Neuronal stem cell (in vitro differentiated cells): ENCODE data around the gene DLGAP4.

Source experiments
- DNase-seq: peaks from one replicate; pipeline ENCODE4 v3.0.0-alpha.2; 2013; ENCODE audit warnings: low spot score
- H2AFZ ChIP-seq: one replicate; pipeline ENCODE4 v1.6.1; 2013; ENCODE audit warnings: mild to moderate bottlenecking, low read length, inconsistent platforms
- H2AK5ac ChIP-seq: 2 replicates; pipeline ENCODE4 v1.6.1; 2013; ENCODE audit warnings: low read depth, mild to moderate bottlenecking, inconsistent platforms, low read length, moderate library complexity, mixed read lengths
- H2BK120ac ChIP-seq: 2 replicates; pipeline ENCODE4 v1.6.1; 2013; ENCODE audit warnings: low read depth, mild to moderate bottlenecking, inconsistent platforms, low read length, moderate library complexity, mixed read lengths
- H2BK12ac ChIP-seq: one replicate; pipeline ENCODE4 v1.6.1; 2013; ENCODE audit warnings: low read length, inconsistent platforms
- H2BK15ac ChIP-seq: 2 replicates; pipeline ENCODE4 v1.6.1; 2013; ENCODE audit warnings: mild to moderate bottlenecking, low read length, inconsistent platforms, mixed read lengths
- H2BK5ac ChIP-seq: one replicate; pipeline ENCODE4 v1.6.1; 2013; ENCODE audit warnings: inconsistent platforms, mild to moderate bottlenecking, low read length, moderate library complexity
- H3K14ac ChIP-seq: one replicate; pipeline ENCODE4 v1.6.1; 2013; ENCODE audit warnings: low read length, inconsistent platforms
- H3K18ac ChIP-seq: 2 replicates; pipeline ENCODE4 v1.6.1; 2013; ENCODE audit warnings: low read length, inconsistent platforms
- H3K23ac ChIP-seq: 2 replicates; pipeline ENCODE4 v1.6.1; 2013; ENCODE audit warnings: low read depth, mild to moderate bottlenecking, mixed read lengths, low read length, inconsistent platforms; ENCODE audit not compliant: poor library complexity
- H3K27ac ChIP-seq: replicated peaks from 3 replicates; pipeline ENCODE4 v1.5.1; 2013; ENCODE audit warnings: low read length, inconsistent platforms
- H3K27me3 ChIP-seq, 3 experiments: 2 replicates each; pipeline ENCODE4 v1.6.1; 2013; ENCODE audit warnings: low read length in 3 of 3, mild to moderate bottlenecking in 2 of 3, inconsistent platforms in 1 of 3, low read depth in 1 of 3, mixed read lengths in 1 of 3, moderate library complexity in 1 of 3; ENCODE audit not compliant: control insufficient read depth in 3 of 3, insufficient read depth in 3 of 3
- H3K36me3 ChIP-seq, 2 donors: replicated peaks in 1 of 2; 2 replicates each; pipeline ENCODE4 v1.6.1; 2013; ENCODE audit warnings: low read length in 2 of 2; ENCODE audit not compliant: control insufficient read depth in 2 of 2, insufficient read depth in 2 of 2
- H3K4ac ChIP-seq: 2 replicates; pipeline ENCODE4 v1.6.1; 2013; ENCODE audit warnings: inconsistent platforms, mild to moderate bottlenecking, low read length, moderate library complexity
- H3K4me1 ChIP-seq, 2 donors: 1 replicate in 1 of 2; 2 replicates in 1 of 2; pipeline ENCODE4 v1.6.1; 2013; ENCODE audit warnings: low read length in 2 of 2, low read depth in 1 of 2; ENCODE audit not compliant: control insufficient read depth in 2 of 2, insufficient read depth in 1 of 2
- H3K4me2 ChIP-seq: one replicate; pipeline ENCODE4 v1.6.1; 2013; ENCODE audit warnings: mild to moderate bottlenecking, low read length, inconsistent platforms; ENCODE audit not compliant: insufficient read depth, poor library complexity, severe bottlenecking
- H3K4me3 ChIP-seq, 2 donors: 2 replicates each; pipeline ENCODE4 v1.5.1; 2013; ENCODE audit warnings: low read length in 2 of 2, mild to moderate bottlenecking in 2 of 2, inconsistent platforms in 1 of 2, moderate library complexity in 1 of 2
- H3K79me1 ChIP-seq: one replicate; pipeline ENCODE4 v1.6.1; 2013; ENCODE audit warnings: low read depth, mild to moderate bottlenecking, inconsistent platforms, low read length, moderate library complexity
- H3K9ac ChIP-seq: one replicate; pipeline ENCODE4 v1.6.1; 2013; ENCODE audit warnings: mild to moderate bottlenecking, low read depth, low read length, inconsistent platforms; ENCODE audit not compliant: poor library complexity
- H3K9me3 ChIP-seq, 2 donors: replicated peaks in 1 of 2; 2 replicates each; pipeline versions ENCODE3 to v1.6.1; 2013; ENCODE audit warnings: low read length in 2 of 2, mild to moderate bottlenecking in 2 of 2, inconsistent platforms in 1 of 2, low read depth in 1 of 2, mixed read lengths in 1 of 2, moderate library complexity in 1 of 2; ENCODE audit not compliant: control insufficient read depth in 2 of 2, insufficient read depth in 1 of 2
- H4K8ac ChIP-seq: one replicate; pipeline ENCODE4 v1.6.1; 2013; ENCODE audit warnings: low read depth, mild to moderate bottlenecking, inconsistent platforms, low read length, moderate library complexity
- H4K91ac ChIP-seq: one replicate; pipeline ENCODE4 v1.6.1; 2013; ENCODE audit warnings: low read length, low read depth, mild to moderate bottlenecking, inconsistent platforms; ENCODE audit not compliant: poor library complexity
- WGBS, 2 donors: extraction: QIAGEN DNeasy Blood & Tissue Kit; methylation state at CpG; one replicate each; pipeline ENCODE4 v1.1.7; 2013; ENCODE audit warnings: missing lambda C conversion rate in 2 of 2, mixed read lengths in 1 of 2; ENCODE audit not compliant: insufficient read length in 2 of 2, insufficient replicate concordance in 1 of 2; ENCODE audit errors: extremely low coverage in 2 of 2; 5-methylcytosine and 5-hydroxymethylcytosine counted together

The DLGAP4 gene

GRCh38 chr20:36408219-36408618, 102.1 kb downstream of the DLGAP4 start:
- Histone ChIP-seq H3K36me3 (no peaks in the 10 kb centered on the region), H2BK120ac (no peak overlapping the region), H4K8ac (no peak overlapping the region), H3K4ac (no peak overlapping the region), H3K27ac (no peak overlapping the region), H2BK15ac (no peak overlapping the region), H3K4me1 (peaks cover 0 to 9% of the 10 kb centered on the region in 2 donors), H3K9ac (no peak overlapping the region), H3K14ac (no peak overlapping the region), H3K4me2 (no peak overlapping the region), H3K79me1 (no peaks in the 10 kb centered on the region), H2BK12ac (no peak overlapping the region), H2AK5ac (no peak overlapping the region), H3K4me3 (no peak overlapping the region), H2AFZ (no peak overlapping the region), H3K18ac (no peak overlapping the region), H2BK5ac (no peak overlapping the region), H4K91ac (no peak overlapping the region), H3K9me3 (no peaks in the 10 kb centered on the region), H3K23ac (no peak overlapping the region), H3K27me3 (no peaks in the 10 kb centered on the region)
- no CpG with 5 or more reads among the region's 10 CpGs for WGBS, 2 donors
- no peak for DNase-seq

GRCh38 chr20:36411861-36412454, 105.8 kb downstream of the DLGAP4 start:
- Histone ChIP-seq H3K4ac (no peak overlapping the region), H2AK5ac (no peak overlapping the region), H3K27ac (no peak overlapping the region), H4K91ac (no peak overlapping the region), H3K36me3 (no peaks in the 10 kb centered on the region), H3K9me3 (no peaks in the 10 kb centered on the region), H3K4me1 (peaks cover 0 to 9% of the 10 kb centered on the region in 2 donors), H3K4me2 (no peak overlapping the region), H3K23ac (no peak overlapping the region), H3K18ac (peak overlapping the region; percentile 28), H2BK15ac (no peak overlapping the region), H3K79me1 (no peaks in the 10 kb centered on the region), H3K4me3 (no peak overlapping the region), H2AFZ (no peak overlapping the region), H3K27me3 (peaks cover 0 to 6% (median 0%) of the 10 kb centered on the region in 3 experiments), H2BK120ac (no peak overlapping the region), H2BK12ac (no peak overlapping the region), H3K14ac (peak overlapping the region; percentile 22), H4K8ac (no peak overlapping the region), H2BK5ac (no peak overlapping the region), H3K9ac (no peak overlapping the region)
- WGBS, 2 donors, result no CpG with 5 or more reads among the region's 7 CpGs
- no peak for DNase-seq

- peak overlapping the region; percentile 6 for H3K18ac ChIP-seq
- H3K79me1 ChIP-seq, result no peaks in the 10 kb centered on the region
- DNase-seq, result no peak
- H4K91ac ChIP-seq, result no peak overlapping the region
- H2BK12ac ChIP-seq, result no peak overlapping the region
- no peak overlapping the region for H4K8ac ChIP-seq
- no peak overlapping the region for H2AK5ac ChIP-seq
- H3K9ac ChIP-seq, result peak overlapping the region; percentile 15
- no peak overlapping the region for H2BK5ac ChIP-seq
- H2AFZ ChIP-seq, result no peak overlapping the region
- H3K36me3 ChIP-seq, result no peaks in the 10 kb centered on the region
- no CpG with 5 or more reads among the region's 3 CpGs for WGBS, 2 donors
- H3K23ac ChIP-seq, result no peak overlapping the region
- H3K4me2 ChIP-seq, result no peak overlapping the region
- no peak overlapping the region for H2BK15ac ChIP-seq
- H3K9me3 ChIP-seq, result no peaks in the 10 kb centered on the region
- no peak overlapping the region for H3K14ac ChIP-seq
- H2BK120ac ChIP-seq, result no peak overlapping the region
- H3K27me3 ChIP-seq, result peaks cover 0 to 6% (median 0%) of the 10 kb centered on the region in 3 experiments
- H3K4ac ChIP-seq, result no peak overlapping the region
- H3K4me1 ChIP-seq, result peaks cover 5 to 9% of the 10 kb centered on the region in 2 donors
- no peak overlapping the region for H3K27ac ChIP-seq
- H3K4me3 ChIP-seq, result no peak overlapping the region
These were observed 109.4 kb downstream of the DLGAP4 start for GRCh38 chr20:36415475-36416002.

GRCh38 chr20:36418711-36419110, 112.6 kb downstream of the DLGAP4 start:
- DNase-seq, result no peak
- no peak overlapping the region for H3K27ac ChIP-seq
- no peaks in the 10 kb centered on the region for H3K79me1 ChIP-seq
- H3K9me3 ChIP-seq, result no peaks in the 10 kb centered on the region
- H3K27me3 ChIP-seq, result peaks cover 0 to 6% (median 0%) of the 10 kb centered on the region in 3 experiments
- H3K4me2 ChIP-seq, result no peak overlapping the region
- no peak overlapping the region for H3K14ac ChIP-seq
- H3K4ac ChIP-seq, result no peak overlapping the region
- H2AK5ac ChIP-seq, result no peak overlapping the region
- no peak overlapping the region for H3K4me3 ChIP-seq
- H2BK5ac ChIP-seq, result no peak overlapping the region
- no peak overlapping the region for H3K9ac ChIP-seq
- H4K8ac ChIP-seq, result peak overlapping the region; percentile 48
- peaks cover 5 to 9% of the 10 kb centered on the region in 2 donors for H3K4me1 ChIP-seq
- no peak overlapping the region for H4K91ac ChIP-seq
- H2AFZ ChIP-seq, result peak overlapping the region; percentile 5
- H2BK12ac ChIP-seq, result peak overlapping the region; percentile 5
- no peaks in the 10 kb centered on the region for H3K36me3 ChIP-seq
- no peak overlapping the region for H3K23ac ChIP-seq
- H3K18ac ChIP-seq, result peak overlapping the region; percentile 53
- no peak overlapping the region for H2BK120ac ChIP-seq
- H2BK15ac ChIP-seq, result no peak overlapping the region
- WGBS, 2 donors, result no CpG with 5 or more reads among the region's 7 CpGs
